EH (cell line): ENCODE results near the gene BCL11B.

Source experiments
- DNase-seq: peaks from one replicate; pipeline ENCODE4 v3.0.0-alpha.2; 2015; ENCODE audit warnings: low read depth

BCL11B gene

GRCh38 chr14:99271951-99272631 is at the start of gene BCL11B:
Gene BCL11B (minus strand): TSS chr14:99272197. CDS start chr14:99271218, 979 bp downstream.
- DNase-seq, result peak; percentile 82

GRCh38 chr14:99321236-99321925 is 49.4 kb upstream of the BCL11B start:
- DNase-seq, result no peak

- DNase-seq, result no peak
Measured at GRCh38 chr14:99320621-99321235, 48.7 kb upstream of the BCL11B start.

GRCh38 chr14:99320105-99320572 is 48.1 kb upstream of the BCL11B start:
- DNase-seq, result peak; percentile 48

- DNase-seq, result no peak
Measured at GRCh38 chr14:99318959-99319295, 46.9 kb upstream of the BCL11B start.

- DNase-seq, result no peak
Measured at GRCh38 chr14:99318091-99318958, 46.3 kb upstream of the BCL11B start.

- DNase-seq, result no peak
Measured at GRCh38 chr14:99317231-99318090, 45.5 kb upstream of the BCL11B start.

GRCh38 chr14:99316281-99317163 is 44.5 kb upstream of the BCL11B start:
- DNase-seq, result no peak

- DNase-seq, result no peak
Measured at GRCh38 chr14:99315197-99315596, 43.2 kb upstream of the BCL11B start.

- DNase-seq, result no peak
Measured at GRCh38 chr14:99314623-99315022, 42.6 kb upstream of the BCL11B start.

GRCh38 chr14:99313234-99313633 is 41.2 kb upstream of the BCL11B start:
- DNase-seq, result no peak

GRCh38 chr14:99312106-99312505 is 40.1 kb upstream of the BCL11B start:
- DNase-seq, result no peak

GRCh38 chr14:99309220-99309766 is 37.3 kb upstream of the BCL11B start:
- no peak for DNase-seq

- DNase-seq, result no peak
Measured at GRCh38 chr14:99304208-99304607, 32.2 kb upstream of the BCL11B start.

GRCh38 chr14:99300190-99300589 is 28.2 kb upstream of the BCL11B start:
- no peak for DNase-seq

- DNase-seq, result no peak
Measured at GRCh38 chr14:99296517-99296916, 24.5 kb upstream of the BCL11B start.

- DNase-seq, result no peak
Measured at GRCh38 chr14:99289394-99290189, 17.6 kb upstream of the BCL11B start.

GRCh38 chr14:99288948-99289347 is 17.0 kb upstream of the BCL11B start:
- DNase-seq, result no peak

GRCh38 chr14:99287269-99287942 is 15.4 kb upstream of the BCL11B start:
- DNase-seq, result no peak
